HepG2 (cell line): ENCODE measurements around the gene SNAI3. TPM values are rescaled to one million over a fixed set of nuclear protein-coding genes. Genes with fewer than 3 reads are reported as not detected.
A peak's percentile ranks its signal among the peaks of the same experiment; 100 is the strongest.

Experiments
- AGO1 ChIP-seq: fragments of 200-400 bp; formaldehyde crosslinking; IDR thresholded peaks from 2 replicates; pipeline ENCODE4 v1.6.1; 2017; ENCODE audit warnings: mild to moderate bottlenecking, low read depth, low read length, moderate library complexity; ENCODE audit not compliant: poor library complexity, severe bottlenecking
- ARNT ChIP-seq: fragments of 450-650 bp; IDR thresholded peaks from 2 replicates; pipeline ENCODE4 v1.6.1; 2017
- BATF2 ChIP-seq: sonication (generic); formaldehyde crosslinking; IDR thresholded peaks from 2 replicates; pipeline ENCODE4 v1.8.0; 2022; ENCODE audit warnings: mild to moderate bottlenecking, missing genetic modification reagents, moderate library complexity
- HMG20B ChIP-seq: conservative IDR thresholded peaks from 2 replicates; pipeline ENCODE4 v1.6.1; 2016; ENCODE audit warnings: missing genetic modification reagents, missing compliant biosample characterization
- HOXA7 ChIP-seq: sonication (generic); formaldehyde crosslinking; IDR thresholded peaks from 2 replicates; pipeline ENCODE4 v1.8.1; 2022; ENCODE audit warnings: mild to moderate bottlenecking, missing genetic modification reagents, moderate library complexity
- KLF12 ChIP-seq: sonication (generic); formaldehyde crosslinking; IDR thresholded peaks from 2 replicates; pipeline ENCODE4 v1.4.0; 2020; ENCODE audit warnings: missing genetic modification reagents, borderline replicate concordance
- MZF1 ChIP-seq: sonication (generic); formaldehyde crosslinking; IDR thresholded peaks from 2 replicates; pipeline ENCODE4 v1.8.1; 2023; ENCODE audit warnings: mild to moderate bottlenecking, missing genetic modification reagents, borderline replicate concordance
- NFIC ChIP-seq: IDR thresholded peaks from 2 replicates; pipeline ENCODE4 v1.6.1; 2012; ENCODE audit warnings: mild to moderate bottlenecking, low read length, inconsistent platforms
- SALL2 ChIP-seq: sonication (generic); formaldehyde crosslinking; IDR thresholded peaks from 2 replicates; pipeline ENCODE4 v1.8.1; 2023; ENCODE audit warnings: mild to moderate bottlenecking, missing genetic modification reagents, inconsistent platforms
- SP5 ChIP-seq: IDR thresholded peaks from 2 replicates; pipeline ENCODE4 v1.6.1; 2016; ENCODE audit warnings: low read depth, borderline replicate concordance
- ZFP37 ChIP-seq: sonication (generic); formaldehyde crosslinking; IDR thresholded peaks from 2 replicates; pipeline ENCODE4 v1.4.0; 2020; ENCODE audit warnings: missing genetic modification reagents, borderline replicate concordance
- ZMYM2 ChIP-seq: sonication (generic); formaldehyde crosslinking; IDR thresholded peaks from 2 replicates; pipeline ENCODE4 v1.8.0; 2022; ENCODE audit warnings: mild to moderate bottlenecking, missing genetic modification reagents
- ZNF124 ChIP-seq: sonication (generic); formaldehyde crosslinking; IDR thresholded peaks from 2 replicates; pipeline ENCODE4 v1.4.0; 2020; ENCODE audit warnings: missing genetic modification reagents
- ZNF256 ChIP-seq: sonication (generic); formaldehyde crosslinking; conservative IDR thresholded peaks from 2 replicates; pipeline ENCODE4 v1.4.0; 2020; ENCODE audit warnings: missing genetic modification reagents
- ZNF276 ChIP-seq: sonication (generic); formaldehyde crosslinking; IDR thresholded peaks from 2 replicates; pipeline ENCODE4 v1.4.0; 2020; ENCODE audit warnings: mild to moderate bottlenecking, low read depth, missing genetic modification reagents
- ZNF749 ChIP-seq: sonication (generic); formaldehyde crosslinking; IDR thresholded peaks from 2 replicates; pipeline ENCODE4 v1.8.0; 2022; ENCODE audit warnings: mild to moderate bottlenecking, missing genetic modification reagents, moderate library complexity, borderline replicate concordance
- ZSCAN20 ChIP-seq: sonication (generic); formaldehyde crosslinking; IDR thresholded peaks from 2 replicates; pipeline ENCODE4 v1.4.0; 2020; ENCODE audit warnings: missing genetic modification reagents, mild to moderate bottlenecking, borderline replicate concordance
- ZSCAN9 ChIP-seq: IDR thresholded peaks from 2 replicates; pipeline ENCODE4 v1.6.1; 2016; ENCODE audit warnings: borderline replicate concordance
- ZZZ3 ChIP-seq: sonication (generic); formaldehyde crosslinking; IDR thresholded peaks from 2 replicates; pipeline ENCODE4 v1.4.0; 2020; ENCODE audit warnings: missing genetic modification reagents, mild to moderate bottlenecking, borderline replicate concordance
- polyA plus RNA-seq, 8 experiments: library from polyadenylated mRNA; depleted of rRNA in 3 of 8; stranded (reverse) in 7 of 8; unstranded in 1 of 8; fragments of >200 nt; fragmentation: Illumina TruSeq in 4 of 8; extraction: Trizol in 4 of 8; gene quantifications; 2 replicates each; pipeline versions ENCODE4 v1.2.1 to v1.2.3, GENCODE V29; 2011 to 2016; ENCODE audit warnings: low read depth in 4 of 8, missing spikeins in 1 of 8, mixed read lengths in 1 of 8; ENCODE audit not compliant: insufficient read depth in 1 of 8
- total RNA-seq, 5 experiments: library from RNA; depleted of rRNA; stranded (reverse); fragments of >200 nt; fragmentation: Illumina TruSeq; extraction: Trizol; gene quantifications; 2 replicates each; pipeline ENCODE4 v1.2.3, GENCODE V29; 2016; ENCODE audit warnings: low read depth in 1 of 5
- TF ChIP-seq, protein P1 (sequence below): sonication (generic); formaldehyde crosslinking; IDR thresholded peaks from 2 replicates; pipeline ENCODE4 v1.4.0; 2020; ENCODE audit warnings: missing genetic modification reagents
- TF ChIP-seq, protein P2 (sequence below): sonication (generic); formaldehyde crosslinking; IDR thresholded peaks from 2 replicates; pipeline ENCODE4 v1.5.1; 2020; ENCODE audit warnings: missing genetic modification reagents, mild to moderate bottlenecking, borderline replicate concordance
- TF ChIP-seq, protein P3 (sequence below): sonication (generic); formaldehyde crosslinking; IDR thresholded peaks from 2 replicates; pipeline ENCODE4 v1.5.0; 2020; ENCODE audit warnings: mild to moderate bottlenecking, missing genetic modification reagents, moderate library complexity

SNAI3 gene
- total and polyA plus RNA-seq, 2 of the 13 experiments (the other 11 are each of a cell fraction or from before 2014, with no cell fraction given): 0.09 to 0.18 TPM

GRCh38 chr16:88649195-88649923 is 36.9 kb downstream of the SNAI3 start (continued):
- no peak for TF ChIP-seq ZFP37 (CRISPR knock-in tag)
- TF ChIP-seq BATF2: no peak
- no peak for TF ChIP-seq NFIC
- TF ChIP-seq, protein P1, sequence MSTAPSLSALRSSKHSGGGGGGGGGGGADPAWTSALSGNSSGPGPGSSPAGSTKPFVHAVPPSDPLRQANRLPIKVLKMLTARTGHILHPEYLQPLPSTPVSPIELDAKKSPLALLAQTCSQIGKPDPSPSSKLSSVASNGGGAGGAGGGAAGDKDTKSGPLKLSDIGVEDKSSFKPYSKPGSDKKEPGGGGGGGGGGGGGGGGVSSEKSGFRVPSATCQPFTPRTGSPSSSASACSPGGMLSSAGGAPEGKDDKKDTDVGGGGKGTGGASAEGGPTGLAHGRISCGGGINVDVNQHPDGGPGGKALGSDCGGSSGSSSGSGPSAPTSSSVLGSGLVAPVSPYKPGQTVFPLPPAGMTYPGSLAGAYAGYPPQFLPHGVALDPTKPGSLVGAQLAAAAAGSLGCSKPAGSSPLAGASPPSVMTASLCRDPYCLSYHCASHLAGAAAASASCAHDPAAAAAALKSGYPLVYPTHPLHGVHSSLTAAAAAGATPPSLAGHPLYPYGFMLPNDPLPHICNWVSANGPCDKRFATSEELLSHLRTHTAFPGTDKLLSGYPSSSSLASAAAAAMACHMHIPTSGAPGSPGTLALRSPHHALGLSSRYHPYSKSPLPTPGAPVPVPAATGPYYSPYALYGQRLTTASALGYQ (CRISPR knock-in tag): no peak
- TF ChIP-seq ZNF276: no peak
- no peak for TF ChIP-seq ZZZ3 (CRISPR knock-in tag)
- TF ChIP-seq HOXA7 (CRISPR knock-in tag): no peak
- no peak for TF ChIP-seq SALL2 (CRISPR knock-in tag)
- no peak for TF ChIP-seq MZF1 (CRISPR knock-in tag)
- no peak for TF ChIP-seq ZSCAN9 (CRISPR knock-in tag)
- no peak for TF ChIP-seq ZSCAN20 (CRISPR knock-in tag)
- TF ChIP-seq, protein P2, sequence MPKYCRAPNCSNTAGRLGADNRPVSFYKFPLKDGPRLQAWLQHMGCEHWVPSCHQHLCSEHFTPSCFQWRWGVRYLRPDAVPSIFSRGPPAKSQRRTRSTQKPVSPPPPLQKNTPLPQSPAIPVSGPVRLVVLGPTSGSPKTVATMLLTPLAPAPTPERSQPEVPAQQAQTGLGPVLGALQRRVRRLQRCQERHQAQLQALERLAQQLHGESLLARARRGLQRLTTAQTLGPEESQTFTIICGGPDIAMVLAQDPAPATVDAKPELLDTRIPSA (CRISPR knock-in tag): no peak
- TF ChIP-seq KLF12 (CRISPR knock-in tag): no peak
- no peak for TF ChIP-seq AGO1
- TF ChIP-seq SP5: 0 out of 2 replicates have a peak, but pooled peaks have one; percentile 8
- no peak for TF ChIP-seq ZNF256 (CRISPR knock-in tag)
- TF ChIP-seq, protein P3, sequence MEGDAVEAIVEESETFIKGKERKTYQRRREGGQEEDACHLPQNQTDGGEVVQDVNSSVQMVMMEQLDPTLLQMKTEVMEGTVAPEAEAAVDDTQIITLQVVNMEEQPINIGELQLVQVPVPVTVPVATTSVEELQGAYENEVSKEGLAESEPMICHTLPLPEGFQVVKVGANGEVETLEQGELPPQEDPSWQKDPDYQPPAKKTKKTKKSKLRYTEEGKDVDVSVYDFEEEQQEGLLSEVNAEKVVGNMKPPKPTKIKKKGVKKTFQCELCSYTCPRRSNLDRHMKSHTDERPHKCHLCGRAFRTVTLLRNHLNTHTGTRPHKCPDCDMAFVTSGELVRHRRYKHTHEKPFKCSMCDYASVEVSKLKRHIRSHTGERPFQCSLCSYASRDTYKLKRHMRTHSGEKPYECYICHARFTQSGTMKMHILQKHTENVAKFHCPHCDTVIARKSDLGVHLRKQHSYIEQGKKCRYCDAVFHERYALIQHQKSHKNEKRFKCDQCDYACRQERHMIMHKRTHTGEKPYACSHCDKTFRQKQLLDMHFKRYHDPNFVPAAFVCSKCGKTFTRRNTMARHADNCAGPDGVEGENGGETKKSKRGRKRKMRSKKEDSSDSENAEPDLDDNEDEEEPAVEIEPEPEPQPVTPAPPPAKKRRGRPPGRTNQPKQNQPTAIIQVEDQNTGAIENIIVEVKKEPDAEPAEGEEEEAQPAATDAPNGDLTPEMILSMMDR (CRISPR knock-in tag): no peak
- no peak for TF ChIP-seq HMG20B (CRISPR knock-in tag)
- TF ChIP-seq ZNF749 (CRISPR knock-in tag): no peak
- TF ChIP-seq ZNF124 (CRISPR knock-in tag): no peak
- no peak for TF ChIP-seq ZMYM2
- TF ChIP-seq ARNT: no peak
